NCI-H2081 (cell line): ENCODE results near the gene CUL3.

Experiments used
- DNase-seq, 2 experiments: peaks; one replicate each; lab custom pipeline; 2025; lab: John Stamatoyannopoulos, UW

CUL3 gene

GRCh38 chr2:224421065-224421464 lies 164.1 kb downstream of the CUL3 start:
- no peak for DNase-seq
